GM12878 (cell line): ENCODE measurements around the gene DNAJC28. TPM values are rescaled to one million over a fixed set of nuclear protein-coding genes. Genes with fewer than 3 reads are reported as not detected.

Experiments
- ATAC-seq: fragments of 200-7000 bp; cut with Tn5 transposase; 3 replicates; pipeline ENCODE4 v1.9.1; 2020; ENCODE audit warnings: mild to moderate bottlenecking, moderate library complexity
- BruUV-seq: library from RNA; stranded (reverse); fragments of 400-500 nt; replicated peaks from 2 replicates; lab custom pipeline; 2021; lab: Mats Ljungman, UMichigan
- CTCF ChIA-PET: fragments of 300-600 bp; sonication (Branson Sonifier 250); formaldehyde crosslinking; extraction: SDS; loops from one replicate; lab custom pipeline; 2021; ENCODE audit warnings: inconsistent platforms; lab: Yijun Ruan, JAX
- POLR2A ChIA-PET: fragments of 350-600 bp; formaldehyde crosslinking; extraction: SDS; loops from one replicate; lab custom pipeline; 2021; ENCODE audit warnings: inconsistent platforms; lab: Charles Lee
- RAD21 ChIA-PET: fragments of 300-600 bp; sonication (Branson Sonifier 250); formaldehyde crosslinking; loops from one replicate; lab custom pipeline; 2023; ENCODE audit warnings: antibody characterized with exemption; ENCODE audit not compliant: unreplicated experiment; lab: Charles Lee
- SMC1A ChIA-PET: fragments of 300-600 bp; sonication (Branson Sonifier 250); formaldehyde crosslinking; loops from one replicate; lab custom pipeline; 2023; ENCODE audit not compliant: unreplicated experiment, uncharacterized antibody; lab: Charles Lee
- DNase-seq: peaks from one replicate; pipeline ENCODE4 v3.0.0-alpha.2; 2011; ENCODE audit warnings: low read depth, low spot score
- FAIRE-seq: peaks from 3 replicates; lab custom pipeline; 2011; peaks lifted over from hg19 to GRCh38; lab: Jason Lieb, UNC
- H2AFZ ChIP-seq: 2 replicates; pipeline ENCODE4 v1.6.0; 2011; ENCODE audit warnings: low read depth, low read length, control low read depth; ENCODE audit not compliant: control insufficient read depth
- H3K27ac ChIP-seq: 2 replicates; pipeline ENCODE4 v1.5.1; 2011; ENCODE audit warnings: control low read depth; ENCODE audit not compliant: control insufficient read depth, insufficient read depth
- H3K27me3 ChIP-seq, 2 experiments: replicated peaks in 1 of 2; 2 replicates each; pipeline versions ENCODE4 v1.6.0 to v1.6.1; 2011; ENCODE audit warnings: low read length in 1 of 2; ENCODE audit not compliant: control insufficient read depth in 2 of 2, insufficient read depth in 2 of 2
- H3K36me3 ChIP-seq, 2 experiments: 2 replicates each; pipeline ENCODE4 v1.5.1; 2011; ENCODE audit warnings: low read length in 1 of 2; ENCODE audit not compliant: control insufficient read depth in 2 of 2, insufficient read depth in 2 of 2
- H3K4me1 ChIP-seq: 2 replicates; pipeline ENCODE4 v1.6.1; 2011; ENCODE audit warnings: mild to moderate bottlenecking, low read length, moderate library complexity, mixed read lengths; ENCODE audit not compliant: control insufficient read depth, insufficient read depth
- H3K4me2 ChIP-seq: 2 replicates; pipeline ENCODE4 v1.6.0; 2011; ENCODE audit warnings: control low read depth; ENCODE audit not compliant: control insufficient read depth, insufficient read depth
- H3K4me3 ChIP-seq: fragments of 200-600 bp; sonication (generic); 2 replicates; pipeline ENCODE4 v1.5.1; 2016
- H3K79me2 ChIP-seq: 2 replicates; pipeline ENCODE4 v1.6.0; 2011; ENCODE audit warnings: low read length; ENCODE audit not compliant: control insufficient read depth, insufficient read depth
- H3K9ac ChIP-seq: 2 replicates; pipeline ENCODE4 v1.8.0; 2011; ENCODE audit warnings: low read length, control low read depth, mixed read lengths; ENCODE audit not compliant: control insufficient read depth, insufficient read depth
- H3K9me3 ChIP-seq: replicated peaks from 3 replicates; pipeline ENCODE4 v1.5.1; 2011; ENCODE audit warnings: mild to moderate bottlenecking, low read length; ENCODE audit not compliant: control insufficient read depth, insufficient read depth
- H4K20me1 ChIP-seq: 2 replicates; pipeline ENCODE4 v1.6.0; 2011; ENCODE audit not compliant: control insufficient read depth, insufficient read depth
- ATF2 ChIP-seq: IDR thresholded peaks from 2 replicates; pipeline ENCODE4 v1.6.1; 2012; ENCODE audit warnings: low read length, inconsistent platforms
- ATF7 ChIP-seq: fragments of 450-650 bp; IDR thresholded peaks from 2 replicates; pipeline ENCODE4 v1.6.1; 2016; ENCODE audit warnings: low read depth, mild to moderate bottlenecking
- BCL3 ChIP-seq: IDR thresholded peaks from 2 replicates; pipeline ENCODE4 v1.6.1; 2011; ENCODE audit warnings: borderline replicate concordance, low read depth, mild to moderate bottlenecking, moderate library complexity, low read length; ENCODE audit not compliant: insufficient read depth, poor library complexity, severe bottlenecking
- CEBPZ ChIP-seq: fragments of 150-350 bp; IDR thresholded peaks from 2 replicates; pipeline ENCODE4 v1.6.1; 2016; ENCODE audit warnings: low read depth, low read length
- CTCF ChIP-seq, 3 experiments: IDR thresholded peaks in 2 of 3; conservative IDR thresholded peaks in 1 of 3; 2 replicates each; pipeline ENCODE4 v1.5.1; 2011; ENCODE audit warnings: low read depth in 3 of 3, low read length in 3 of 3, mild to moderate bottlenecking in 3 of 3, control low read depth in 2 of 3, moderate library complexity in 2 of 3, inconsistent platforms in 1 of 3, mixed read lengths in 1 of 3; ENCODE audit not compliant: control insufficient read depth in 2 of 3, insufficient read depth in 1 of 3; ENCODE audit errors: extremely low read depth in 1 of 3
- E4F1 ChIP-seq: fragments of 450-650 bp; IDR thresholded peaks from 2 replicates; pipeline ENCODE4 v1.6.1; 2018; ENCODE audit warnings: borderline replicate concordance, mild to moderate bottlenecking; ENCODE audit not compliant: partially characterized antibody
- EGR1 ChIP-seq, 2 experiments: IDR thresholded peaks; 1 replicate in 1 of 2; 2 replicates in 1 of 2; pipeline ENCODE4 v1.6.1; 2011 to 2012; ENCODE audit warnings: low read depth in 2 of 2, low read length in 2 of 2, borderline replicate concordance in 1 of 2, mild to moderate bottlenecking in 1 of 2, moderate library complexity in 1 of 2
- HDGF ChIP-seq: fragments of 450-650 bp; IDR thresholded peaks from 2 replicates; pipeline ENCODE4 v1.6.1; 2016; ENCODE audit warnings: antibody characterized with exemption
- JUNB ChIP-seq: IDR thresholded peaks from 2 replicates; pipeline ENCODE4 v1.6.1; 2016; ENCODE audit warnings: antibody characterized with exemption, mild to moderate bottlenecking
- MYB ChIP-seq: fragments of 150-350 bp; IDR thresholded peaks from 2 replicates; pipeline ENCODE4 v1.6.1; 2014; ENCODE audit warnings: mild to moderate bottlenecking, low read depth, low read length, borderline replicate concordance
- NBN ChIP-seq: fragments of 450-650 bp; IDR thresholded peaks from 2 replicates; pipeline ENCODE4 v1.6.1; 2016
- PAX5 ChIP-seq: IDR thresholded peaks from 2 replicates; pipeline ENCODE4 v1.6.1; 2011; ENCODE audit warnings: low read depth, low read length, borderline replicate concordance
- STAT3 ChIP-seq: IDR thresholded peaks from 2 replicates; pipeline ENCODE4 v1.6.1; 2011; ENCODE audit warnings: low read depth, low read length, improper control_type of control experiment
- ZNF384 ChIP-seq: IDR thresholded peaks from 2 replicates; pipeline ENCODE4 v1.6.1; 2012; ENCODE audit warnings: low read depth, mild to moderate bottlenecking, low read length, improper control_type of control experiment, borderline replicate concordance
- WGBS: methylation state at CpG from one replicate; pipeline ENCODE4 v1.1.6; 2016; ENCODE audit warnings: low lambda C conversion rate; ENCODE audit not compliant: insufficient replicate concordance, insufficient coverage; ENCODE audit errors: missing lambda C conversion rate; 5-methylcytosine and 5-hydroxymethylcytosine counted together
- in situ Hi-C: fragments of 300-500 bp; cut with MboI; formaldehyde crosslinking; loops from 9 replicates; pipeline ENCODE4 v1.14.3; 2018; ENCODE audit warnings: mixed read lengths
- intact Hi-C: fragments of 100-400 bp; cut with micrococcal nuclease; formaldehyde crosslinking; loops from one replicate; pipeline ENCODE4 v1.14.2; 2022; ENCODE audit not compliant: unreplicated experiment
- polyA plus RNA-seq, 11 experiments: library from polyadenylated mRNA; depleted of rRNA in 4 of 11; unstranded in 6 of 11; stranded (reverse) in 5 of 11; fragments of >200 nt; fragmentation: Nextera tagmentation in 4 of 11; fragmentation: Illumina TruSeq in 1 of 11; extraction: Ambion mirVana in 4 of 11; extraction: Trizol in 1 of 11; gene quantifications; 1 replicate in 1 of 11; 2 replicates in 10 of 11; pipeline versions ENCODE4 v1.2.1 to v1.2.3, GENCODE V29; 2011 to 2016; ENCODE audit warnings: inconsistent platforms in 2 of 11, missing spikeins in 2 of 11, low read depth in 1 of 11
- total RNA-seq, 4 experiments: library from RNA; depleted of rRNA in 3 of 4; stranded (reverse); fragments of >200 nt in 3 of 4; fragmentation: Illumina TruSeq in 1 of 4; extraction: Trizol in 1 of 4; gene quantifications; 2 replicates each; pipeline versions ENCODE4 v1.2.1 to v1.2.3, GENCODE V29; 2013 to 2021

Gene DNAJC28
- total and polyA plus RNA-seq, 10 of the 15 experiments (the other 5 are each of a cell fraction or from before 2014, with no cell fraction given): 0.26 to 0.77 (median 0.54) TPM

- BruUV-seq: no TSS peak
Observed at GRCh38 chr21:33522953-33523349, 31.4 kb upstream of the DNAJC28 start.

More at GRCh38 chr21:33522953-33523349, 31.4 kb upstream of the DNAJC28 start:
- Histone ChIP-seq H3K4me1 (no peaks in the 10 kb centered on the region), H3K36me3 (peaks cover 4 to 36% of the 10 kb centered on the region in 2 experiments)
- no peak for ATAC-seq
- RAD21 ChIA-PET: no interaction called here
- TF ChIP-seq PAX5: no peak
- no peak for TF ChIP-seq BCL3
- TF ChIP-seq E4F1: no peak
- TF ChIP-seq CEBPZ: no peak
- TF ChIP-seq MYB: no peak
- TF ChIP-seq JUNB: no peak
- TF ChIP-seq ATF2: no peak
- no peak for TF ChIP-seq EGR1 (IDR thresholded peaks at IDR 0.05; ENCODE audit: borderline replicate concordance in 1 of 2, low read depth in 2 of 2, low read length in 2 of 2)
- no peak for TF ChIP-seq ZNF384
- no peak for TF ChIP-seq CTCF (IDR thresholded peaks at IDR 0.05 in 2 of 3, conservative IDR thresholded peaks at IDR 0.05 in 1 of 3; ENCODE audit: control insufficient read depth in 2 of 3, extremely low read depth in 1 of 3, insufficient read depth in 1 of 3, low read depth in 3 of 3, low read length in 3 of 3)
- TF ChIP-seq NBN: no peak
- no peak for TF ChIP-seq HDGF
- TF ChIP-seq ATF7: no peak
- TF ChIP-seq STAT3: no peak
- TF ChIP-seq, all 136 proteins: peak for 0
- CTCF ChIA-PET: no interaction called here
- intact Hi-C loops (no loop called here), in situ Hi-C loops (no loop called here)
- no peak overlapping the region for H3K9ac ChIP-seq
- SMC1A ChIA-PET: interaction anchor here (0.9 kb wide), 1 partner anchor 9 kb away, joined by 3 read pairs; no protein-coding TSS in a partner anchor
- H3K9me3 ChIP-seq: no peaks in the 10 kb centered on the region
- WGBS: 36% methylated on average over 1 of the region's 1 CpG
- FAIRE-seq (no peak), DNase-seq (no peak)
- H4K20me1 ChIP-seq: no peaks in the 10 kb centered on the region
- POLR2A ChIA-PET: no interaction called here
- no peaks in the 10 kb centered on the region for H3K79me2 ChIP-seq
- H2AFZ ChIP-seq: no peak overlapping the region
- H3K27ac ChIP-seq: no peak overlapping the region
- H3K4me2 ChIP-seq: no peak overlapping the region
- no peaks in the 10 kb centered on the region for H3K27me3 ChIP-seq
- no peak overlapping the region for H3K4me3 ChIP-seq
